Spleen (tissue), 7 donors: ENCODE results near the gene TOM1L2.

Experiments
- CTCF ChIP-seq, 11 experiments: fragments of 200-600 bp in 7 of 11; fragments of 450-650 bp in 4 of 11; sonication (generic) in 4 of 11; IDR thresholded peaks in 8 of 11; conservative IDR thresholded peaks in 3 of 11; 1 replicate in 7 of 11; 2 replicates in 4 of 11; pipeline versions ENCODE4 v1.4.0 to v1.8.0; 2016 to 2021; ENCODE audit warnings: antibody characterized with exemption in 11 of 11, inconsistent platforms in 4 of 11, mild to moderate bottlenecking in 1 of 11
- POLR2A ChIP-seq, 3 donors: fragments of 450-650 bp; IDR thresholded peaks; one replicate each; pipeline ENCODE4 v1.5.1; 2017; ENCODE audit warnings: antibody characterized with exemption in 3 of 3, mild to moderate bottlenecking in 1 of 3
- donor health status: DM: no; HTN: no; CAD: no; lungs with moderate emphysema.
- donor health status: DM: no; HTN: no; CAD: no.
- donor health status: DM: no; HTN: no; CAD: no.

- TF ChIP-seq CTCF (IDR thresholded peaks at IDR 0.05 in 8 of 11, conservative IDR thresholded peaks at IDR 0.05 in 3 of 11) (no peak), POLR2A (IDR thresholded peaks at IDR 0.05) (no peak)
Observed at GRCh38 chr17:17926840-17927449, 45.3 kb downstream of the TOM1L2 start.
